Measurements from ENCODE around the gene MKLN1. TPM values are rescaled to one million over a fixed set of nuclear protein-coding genes. Genes with fewer than 3 reads are reported as not detected.

MKLN1 gene
- total and polyA plus RNA-seq, 12 donors = 9.5 to 48.2 (median 41.1) TPM

DNA sequence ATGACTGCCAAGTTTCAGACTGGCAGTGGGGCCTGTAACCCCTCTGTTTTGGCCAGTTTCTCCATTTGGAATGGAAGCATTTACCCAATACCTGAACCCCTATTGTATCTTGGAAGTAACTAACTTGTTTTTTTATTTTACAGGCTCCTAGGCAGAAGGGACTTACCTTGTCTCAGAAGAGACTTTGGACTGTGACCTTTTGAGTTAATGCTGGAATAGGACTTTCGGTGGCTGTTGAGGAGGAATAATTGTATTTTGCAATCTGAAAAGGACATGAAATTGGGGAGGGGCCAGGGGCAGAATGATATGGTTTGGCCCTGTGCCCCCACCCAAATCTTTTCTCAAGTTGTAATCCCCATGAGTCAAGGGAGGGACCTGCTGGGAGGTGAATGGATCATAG is 20.0 kb upstream of the MKLN1 start:
- no peak for DNase-seq
- Histone ChIP-seq H3K27me3 (no peaks in the 10 kb centered on the region), H3K27ac (no peak overlapping the region), H3K36me3 (no peaks in the 10 kb centered on the region), H3K4me1 (peaks cover 0 to 10% (median 7%) of the 10 kb centered on the region in 9 donors), H3K9me3 (peaks cover 0 to 33% (median 0%) of the 10 kb centered on the region in 11 donors), H3K4me3 (no peak overlapping the region)
- ATAC-seq = no peak
- WGBS, 2 donors = 96 to 97% methylated on average over 1 of the region's 1 CpG
- intact Hi-C loops (cut with DNase I) = loop anchor here in 5 of 10 donors (10.0 kb wide), 3 partner anchors 233 to 413 kb away; no protein-coding TSS in a partner anchor
- TF ChIP-seq, protein P1, sequence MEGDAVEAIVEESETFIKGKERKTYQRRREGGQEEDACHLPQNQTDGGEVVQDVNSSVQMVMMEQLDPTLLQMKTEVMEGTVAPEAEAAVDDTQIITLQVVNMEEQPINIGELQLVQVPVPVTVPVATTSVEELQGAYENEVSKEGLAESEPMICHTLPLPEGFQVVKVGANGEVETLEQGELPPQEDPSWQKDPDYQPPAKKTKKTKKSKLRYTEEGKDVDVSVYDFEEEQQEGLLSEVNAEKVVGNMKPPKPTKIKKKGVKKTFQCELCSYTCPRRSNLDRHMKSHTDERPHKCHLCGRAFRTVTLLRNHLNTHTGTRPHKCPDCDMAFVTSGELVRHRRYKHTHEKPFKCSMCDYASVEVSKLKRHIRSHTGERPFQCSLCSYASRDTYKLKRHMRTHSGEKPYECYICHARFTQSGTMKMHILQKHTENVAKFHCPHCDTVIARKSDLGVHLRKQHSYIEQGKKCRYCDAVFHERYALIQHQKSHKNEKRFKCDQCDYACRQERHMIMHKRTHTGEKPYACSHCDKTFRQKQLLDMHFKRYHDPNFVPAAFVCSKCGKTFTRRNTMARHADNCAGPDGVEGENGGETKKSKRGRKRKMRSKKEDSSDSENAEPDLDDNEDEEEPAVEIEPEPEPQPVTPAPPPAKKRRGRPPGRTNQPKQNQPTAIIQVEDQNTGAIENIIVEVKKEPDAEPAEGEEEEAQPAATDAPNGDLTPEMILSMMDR (IDR thresholded peaks at IDR 0.05) = no peak

DNA sequence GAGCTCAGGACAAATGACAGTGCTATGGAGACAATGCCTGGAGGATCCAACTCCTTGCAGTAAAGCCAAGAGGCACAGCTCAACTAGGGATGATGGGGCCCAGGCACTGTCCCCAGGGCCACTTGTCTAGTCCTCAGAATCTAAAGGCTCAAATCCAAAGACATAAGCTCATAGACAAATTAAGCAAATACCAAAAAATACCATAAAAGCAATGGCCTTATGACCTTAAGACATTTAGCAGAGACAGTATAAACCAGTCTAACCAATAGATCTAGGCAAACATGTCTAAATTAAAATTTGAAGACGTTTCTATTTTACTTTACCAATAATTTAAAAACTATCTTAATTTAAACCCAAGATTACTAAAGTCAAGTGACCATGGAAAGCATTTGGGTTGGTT is 14.8 kb upstream of the MKLN1 start:
- no peaks in the 10 kb centered on the region for H3K4me1 ChIP-seq
- intact Hi-C loops (cut with DNase I) = no loop called here
- TF ChIP-seq, protein P1 (IDR thresholded peaks at IDR 0.05) = no peak
- DNase-seq (no peak), ATAC-seq (no peak)
- H3K36me3 ChIP-seq = no peaks in the 10 kb centered on the region
- 57 to 58% methylated on average over 1 of the region's 1 CpG for WGBS, 2 donors
- H3K27me3 ChIP-seq = no peaks in the 10 kb centered on the region
- H3K27ac ChIP-seq = no peak overlapping the region
- no peak overlapping the region for H3K4me3 ChIP-seq
- peaks cover 0 to 18% (median 0%) of the 10 kb centered on the region in 11 donors for H3K9me3 ChIP-seq

DNA sequence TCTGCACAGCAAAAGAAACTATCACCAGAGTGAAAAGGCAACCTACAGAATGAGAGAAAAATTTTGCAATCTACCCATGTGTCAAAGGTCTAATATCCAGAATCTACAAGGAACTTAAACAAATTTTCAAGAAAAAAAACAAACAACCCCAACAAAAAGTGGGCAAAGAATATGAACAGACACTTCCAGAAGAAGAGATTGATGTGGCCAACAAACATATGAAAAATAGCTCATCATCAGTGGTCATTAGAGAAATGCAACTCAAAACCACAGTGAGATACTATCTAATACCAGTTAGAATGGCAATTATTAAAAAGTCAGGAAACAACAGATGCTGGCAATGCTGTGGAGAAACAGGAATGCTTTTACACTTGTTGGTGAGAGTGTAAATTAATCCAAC is 7.1 kb upstream of the MKLN1 start:
- Histone ChIP-seq H3K4me1 (peaks cover 0 to 2% (median 0%) of the 10 kb centered on the region in 9 donors), H3K4me3 (no peak overlapping the region), H3K27me3 (no peaks in the 10 kb centered on the region), H3K9me3 (peaks cover 0 to 14% (median 0%) of the 10 kb centered on the region in 11 donors), H3K36me3 (peaks cover 0 to 9% (median 0%) of the 10 kb centered on the region in 9 donors), H3K27ac (no peak overlapping the region)
- ATAC-seq (no peak), DNase-seq (no peak)
- intact Hi-C loops (cut with DNase I) = loop anchor here in 3 of 10 donors (10.0 kb wide), 2 partner anchors 104 to 206 kb away; no protein-coding TSS in a partner anchor
- TF ChIP-seq, protein P1 (IDR thresholded peaks at IDR 0.05) = no peak

DNA sequence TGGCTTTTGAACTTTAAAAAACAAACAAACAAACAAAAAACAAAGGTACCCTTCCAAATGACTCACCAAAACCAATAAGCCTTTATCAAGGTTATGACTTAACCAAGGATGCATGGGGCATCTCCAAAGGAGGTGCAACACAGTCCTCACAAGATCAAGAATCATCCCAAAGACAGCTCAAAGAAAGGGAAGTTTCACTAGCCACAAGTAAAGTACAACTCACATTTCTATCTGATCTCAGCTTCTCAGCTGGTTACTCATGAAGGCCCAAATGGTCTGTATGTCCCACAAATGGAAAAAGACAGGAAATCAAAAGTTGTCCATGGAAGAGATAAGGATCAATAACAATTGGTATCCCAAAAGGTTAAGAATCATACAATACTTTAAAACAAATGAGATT is 6.0 kb upstream of the MKLN1 start:
- no peak for ATAC-seq
- peaks cover 0 to 11% (median 3%) of the 10 kb centered on the region in 9 donors for H3K4me1 ChIP-seq
- H3K27me3 ChIP-seq = no peaks in the 10 kb centered on the region
- H3K27ac ChIP-seq = no peak overlapping the region
- DNase-seq = no peak
- TF ChIP-seq, protein P1 (IDR thresholded peaks at IDR 0.05) = no peak
- H3K9me3 ChIP-seq = peaks cover 0 to 14% (median 0%) of the 10 kb centered on the region in 11 donors
- peaks cover 0 to 9% (median 0%) of the 10 kb centered on the region in 9 donors for H3K36me3 ChIP-seq
- H3K4me3 ChIP-seq = no peak overlapping the region
- intact Hi-C loops (cut with DNase I) = loop anchor here in 3 of 10 donors (10.0 kb wide), 2 partner anchors 103 to 207 kb away; no protein-coding TSS in a partner anchor
